CD4-positive, alpha-beta memory T cell (primary cell): ENCODE measurements around the gene INSRR. TPM values are rescaled to one million over a fixed set of nuclear protein-coding genes. Genes with fewer than 3 reads are reported as not detected.

Experiments used
- CTCF ChIA-PET: fragments of 350-600 bp; sonication (Branson Sonifier 250); formaldehyde crosslinking; loops from one replicate; lab custom pipeline; 2021; ENCODE audit warnings: inconsistent platforms; ENCODE audit not compliant: partially characterized antibody; lab: Charles Lee
- POLR2A ChIA-PET: fragments of 350-600 bp; sonication (Branson Sonifier 250); formaldehyde crosslinking; loops from one replicate; lab custom pipeline; 2021; ENCODE audit not compliant: partially characterized antibody; lab: Charles Lee
- DNase-seq, 5 donors: peaks; one replicate each; pipeline versions ENCODE4 v3.0.0 to v3.0.0-alpha.2; 2020 to 2022; ENCODE audit warnings: mixed read lengths in 1 of 5
- H3K27ac ChIP-seq: one replicate; pipeline ENCODE4 v1.7.0; 2013; ENCODE audit warnings: low read depth, low read length
- H3K27me3 ChIP-seq: 2 replicates; pipeline ENCODE4 v1.7.0; 2013; ENCODE audit warnings: mild to moderate bottlenecking, low read length, moderate library complexity; ENCODE audit not compliant: insufficient read depth
- H3K36me3 ChIP-seq: 2 replicates; pipeline ENCODE4 v1.7.0; 2013; ENCODE audit warnings: mild to moderate bottlenecking, low read length, moderate library complexity; ENCODE audit not compliant: insufficient read depth
- H3K4me1 ChIP-seq: 2 replicates; pipeline ENCODE4 v1.7.0; 2013; ENCODE audit warnings: mild to moderate bottlenecking, low read length, moderate library complexity; ENCODE audit not compliant: insufficient read depth
- H3K4me3 ChIP-seq, 2 donors: one replicate each; pipeline ENCODE4 v1.7.0; 2013; ENCODE audit warnings: low read length in 2 of 2, mild to moderate bottlenecking in 1 of 2
- H3K9me3 ChIP-seq, 2 donors: one replicate each; pipeline ENCODE4 v1.7.0; 2013; ENCODE audit warnings: low read length in 2 of 2, control low read depth in 1 of 2; ENCODE audit not compliant: control insufficient read depth in 1 of 2
- H3K27ac Mint-ChIP-seq, 7 donors: one replicate each; pipeline ENCODE4 v1.8.0; 2020 to 2021; ENCODE audit warnings: mixed read lengths in 7 of 7, mild to moderate bottlenecking in 6 of 7, inconsistent platforms in 3 of 7, moderate library complexity in 3 of 7
- H3K27me3 Mint-ChIP-seq, 2 donors: one replicate each; pipeline ENCODE4 v1.8.0; 2020 to 2021; ENCODE audit warnings: mixed read lengths in 2 of 2
- H3K36me3 Mint-ChIP-seq, 2 donors: one replicate each; pipeline ENCODE4 v1.8.0; 2020 to 2021; ENCODE audit warnings: mixed read lengths in 2 of 2, inconsistent platforms in 1 of 2, mild to moderate bottlenecking in 1 of 2
- H3K4me1 Mint-ChIP-seq, 4 donors: one replicate each; pipeline ENCODE4 v1.8.0; 2020 to 2021; ENCODE audit warnings: mixed read lengths in 4 of 4, mild to moderate bottlenecking in 1 of 4
- H3K4me3 Mint-ChIP-seq, 8 donors: one replicate each; pipeline ENCODE4 v1.8.0; 2020 to 2021; ENCODE audit warnings: mixed read lengths in 8 of 8, mild to moderate bottlenecking in 7 of 8, moderate library complexity in 6 of 8, inconsistent platforms in 3 of 8
- H3K9me3 Mint-ChIP-seq, 8 donors: one replicate each; pipeline ENCODE4 v1.8.0; 2020 to 2021; ENCODE audit warnings: mixed read lengths in 8 of 8, mild to moderate bottlenecking in 5 of 8, inconsistent platforms in 3 of 8, moderate library complexity in 1 of 8
- intact Hi-C: fragments of 100-400 bp; cut with micrococcal nuclease; formaldehyde crosslinking; loops from one replicate; pipeline ENCODE4 v1.15.1; 2023
- polyA plus RNA-seq, 2 donors: library from polyadenylated mRNA; unstranded; fragments of 300-500 nt; fragmentation: Illumina TruSeq; gene quantifications; one replicate each; pipeline ENCODE4 v1.2.3, GENCODE V29; 2021
- total RNA-seq, 2 experiments: library from RNA; stranded (reverse); gene quantifications; one replicate each; pipeline ENCODE4 v1.2.3, GENCODE V29; 2021

INSRR gene
- total and polyA plus RNA-seq, 4 experiments from 2014 or later, result 0.06 TPM; not detected in 3

- Histone ChIP-seq H3K4me1 (no peaks in the 10 kb centered on the region), H3K27ac (no peak overlapping the region), H3K9me3 (no peaks in the 10 kb centered on the region), H3K4me3 (no peak overlapping the region), H3K36me3 (peaks cover 69% of the 10 kb centered on the region), H3K27me3 (no peaks in the 10 kb centered on the region)
- Mint-ChIP-seq H3K36me3 (peaks cover 48 to 73% of the 10 kb centered on the region in 2 donors), H3K4me3 (no peak overlapping the region), H3K27me3 (no peaks in the 10 kb centered on the region), H3K4me1 (peaks cover 0 to 8% (median 2%) of the 10 kb centered on the region in 4 donors), H3K9me3 (peaks cover 0 to 2% (median 0%) of the 10 kb centered on the region in 8 donors), H3K27ac (peak overlapping the region in 2 of 7 donors; percentile 37 to 47)
- CTCF ChIA-PET, result interaction anchor here (1.4 to 17.5 kb wide), 10 partner anchors 12 to 176 kb away, joined by 3 to 344 read pairs (median 9); partner anchors contain the start of genes INSRR, NTRK1, PEAR1 and SH2D2A
- DNase-seq, result no peak
- POLR2A ChIA-PET, result no interaction called here
- intact Hi-C loops, result no loop called here
These were observed 64.2 kb downstream of the INSRR start for GRCh38 chr1:156794506-156795373.

Other genes starting within 250 kb of the INSRR start
- gene HAPLN2, start 239.7 kb downstream of the INSRR start, total RNA-seq, result not detected
- not detected for gene HAPLN2, start 239.7 kb downstream of the INSRR start, polyA plus RNA-seq
- not detected for gene BCAN, start 217.0 kb downstream of the INSRR start, total RNA-seq
- gene BCAN, start 217.0 kb downstream of the INSRR start, polyA plus RNA-seq, result not detected
- not detected for gene NES, start 181.7 kb downstream of the INSRR start, total RNA-seq
- gene NES, start 181.7 kb downstream of the INSRR start, polyA plus RNA-seq, result not detected
- under 1 TPM; 0.55 to 0.61 TPM for gene CRABP2, start 153.5 kb downstream of the INSRR start, total RNA-seq
- under 1 TPM in 1 of 2 donors, not detected in 1; 0.21 TPM for gene CRABP2, start 153.5 kb downstream of the INSRR start, polyA plus RNA-seq
- 10 to 100 TPM; 30.5 to 35.7 TPM for gene METTL25B, start 130.6 kb downstream of the INSRR start, total RNA-seq
- 1 to 10 TPM; 4.6 to 7.5 TPM for gene METTL25B, start 130.6 kb downstream of the INSRR start, polyA plus RNA-seq
- gene ISG20L2, start 130.4 kb downstream of the INSRR start, total RNA-seq, result 10 to 100 TPM; 47.9 to 53.1 TPM
- gene ISG20L2, start 130.4 kb downstream of the INSRR start, polyA plus RNA-seq, result 10 to 100 TPM; 11.4 to 19.3 TPM
- gene MRPL24, start 118.0 kb downstream of the INSRR start, total RNA-seq, result 10 to 100 TPM; 44.1 to 47.4 TPM
- gene MRPL24, start 118.0 kb downstream of the INSRR start, polyA plus RNA-seq, result 100 to 1,000 TPM in 1 of 2 donors, 10 to 100 TPM in 1; 86.7 to 150 TPM
- gene HDGF, start 107.4 kb downstream of the INSRR start, total RNA-seq, result 10 to 100 TPM; 93.3 to 97.0 TPM
- 10 to 100 TPM; 23.8 to 49.3 TPM for gene HDGF, start 107.4 kb downstream of the INSRR start, polyA plus RNA-seq
- gene PRCC, start 91.6 kb downstream of the INSRR start, total RNA-seq, result 10 to 100 TPM; 60.9 to 61.3 TPM
- gene PRCC, start 91.6 kb downstream of the INSRR start, polyA plus RNA-seq, result 10 to 100 TPM; 32.8 to 52.7 TPM
- gene SH2D2A, start 42.3 kb downstream of the INSRR start, total RNA-seq, result 10 to 100 TPM; 55.1 to 63.6 TPM
- 10 to 100 TPM; 29.1 to 53.9 TPM for gene SH2D2A, start 42.3 kb downstream of the INSRR start, polyA plus RNA-seq
- under 1 TPM in 1 of 2 experiments, not detected in 1; 0.23 TPM for gene NTRK1, start 1.7 kb upstream of the INSRR start, total RNA-seq
- gene NTRK1, start 1.7 kb upstream of the INSRR start, polyA plus RNA-seq, result not detected
- under 1 TPM; 0.32 to 0.36 TPM for gene PEAR1, start 34.6 kb upstream of the INSRR start, total RNA-seq
- gene PEAR1, start 34.6 kb upstream of the INSRR start, polyA plus RNA-seq, result not detected
- not detected for gene LRRC71, start 61.5 kb upstream of the INSRR start, total RNA-seq
- not detected for gene LRRC71, start 61.5 kb upstream of the INSRR start, polyA plus RNA-seq
- 10 to 100 TPM; 22.7 to 24.1 TPM for gene ARHGEF11, start 186.6 kb upstream of the INSRR start, total RNA-seq
- gene ARHGEF11, start 186.6 kb upstream of the INSRR start, polyA plus RNA-seq, result 10 to 100 TPM in 1 of 2 donors, 1 to 10 TPM in 1; 7.9 to 19.1 TPM
- gene ETV3L, start 240.7 kb upstream of the INSRR start, total RNA-seq, result not detected
- gene ETV3L, start 240.7 kb upstream of the INSRR start, polyA plus RNA-seq, result not detected